Measurements from ENCODE around the gene ZNF217. TPM values are rescaled to one million over a fixed set of nuclear protein-coding genes. Genes with fewer than 3 reads are reported as not detected.

Gene ZNF217
- total and polyA plus RNA-seq, 2 of the 8 experiments (the other 6 are each of a cell fraction or from before 2014, with no cell fraction given): 15.3 to 87.9 TPM

- no peak overlapping the region for H3K23ac ChIP-seq (ENCODE audit: insufficient read length)
- no peaks in the 10 kb centered on the region for H4K20me1 ChIP-seq (replicated peaks in 1 of 2; ENCODE audit: control insufficient read depth in 1 of 2, insufficient read depth in 2 of 2, low read length in 2 of 2)
- no peak overlapping the region for H3K4ac ChIP-seq (replicated peaks; ENCODE audit: insufficient read length, low read depth, low read length)
- no peaks in the 10 kb centered on the region for H3K79me2 ChIP-seq (ENCODE audit: control insufficient read depth in 1 of 2, insufficient read depth in 2 of 2, low read length in 2 of 2)
- H3K79me1 ChIP-seq (ENCODE audit: low read depth, low read length): no peaks in the 10 kb centered on the region
- H2BK12ac ChIP-seq (ENCODE audit: low read depth, low read length): no peak overlapping the region
- H3K23me2 ChIP-seq (ENCODE audit: low read depth, low read length): no peaks in the 10 kb centered on the region; the same call in 1 of the 2 replicates
- H4K8ac ChIP-seq (ENCODE audit: extremely low read depth, insufficient read depth, low read length): no peak overlapping the region
- no peak overlapping the region for H3K27ac ChIP-seq (ENCODE audit: low read depth, low read length)
- H2BK20ac ChIP-seq (ENCODE audit: low read length): no peak overlapping the region
- WGBS, 2 experiments (ENCODE audit: extremely low coverage in 1 of 2, insufficient coverage in 1 of 2, insufficient read length in 1 of 2, insufficient replicate concordance in 2 of 2, low coverage in 1 of 2, low lambda C conversion rate in 2 of 2, missing lambda C conversion rate in 1 of 2): 88% methylated on average over 11 of the region's 11 CpGs; no CpG with 5 or more reads in 1 of the 2 experiments
- FAIRE-seq: no peak
- no peak overlapping the region for H3K4me2 ChIP-seq (ENCODE audit: insufficient read depth in 1 of 2, low read depth in 2 of 2, low read length in 2 of 2)
- CTCF ChIA-PET (ENCODE audit: partially characterized antibody): interaction anchor here (0.5 to 1.5 kb wide), 10 partner anchors 12 to 650 kb away, joined by 3 to 6 read pairs (median 4); no protein-coding TSS in a partner anchor
- POLR2A ChIA-PET (ENCODE audit: partially characterized antibody): no interaction called here
- no peak overlapping the region for H3K18ac ChIP-seq (ENCODE audit: extremely low read depth, low read length)
- no peak for DNase-seq (ENCODE audit: low read depth in 1 of 2, low spot score in 2 of 2)
- no peaks in the 10 kb centered on the region for H3K9me3 ChIP-seq (ENCODE audit: insufficient read depth in 2 of 2, low read depth in 1 of 2, low read length in 1 of 2)
- H3K27me3 ChIP-seq (replicated peaks in 1 of 4; ENCODE audit: control insufficient read depth in 3 of 4, extremely low read depth in 1 of 4, insufficient read depth in 3 of 4, low read length in 3 of 4): no peaks in the 10 kb centered on the region
- no peaks in the 10 kb centered on the region; a peak in 2 of 7 replicates for H3K4me1 ChIP-seq (replicated peaks in 1 of 4; ENCODE audit: control insufficient read depth in 3 of 4, insufficient read depth in 4 of 4, low read length in 3 of 4)
- no peak overlapping the region for H2BK120ac ChIP-seq (replicated peaks; ENCODE audit: low read depth, low read length)
- no peak overlapping the region for H2BK5ac ChIP-seq (ENCODE audit: low read depth, low read length)
- no peak overlapping the region for H3K4me3 ChIP-seq (ENCODE audit: extremely low read depth in 1 of 4, insufficient read depth in 2 of 4, low read depth in 3 of 4, low read length in 4 of 4)
- no peak overlapping the region for H4K91ac ChIP-seq (replicated peaks; ENCODE audit: insufficient read length, low read length)
- H3K36me3 ChIP-seq (ENCODE audit: control insufficient read depth in 2 of 4, insufficient read depth in 4 of 4, low read length in 3 of 4): no peaks in the 10 kb centered on the region
- no peak overlapping the region for H2AK5ac ChIP-seq (ENCODE audit: low read depth, low read length)
- H3K9ac ChIP-seq (replicated peaks in 1 of 4; ENCODE audit: extremely low read depth in 1 of 4, low read depth in 3 of 4, low read length in 3 of 4): no peak overlapping the region
- no peak overlapping the region for H3K56ac ChIP-seq (replicated peaks; ENCODE audit: insufficient read length, low read depth, low read length)
- H2BK15ac ChIP-seq (ENCODE audit: low read length): no peak overlapping the region
- no peak overlapping the region for H3K14ac ChIP-seq (ENCODE audit: insufficient read length)
- no peak overlapping the region for H4K5ac ChIP-seq (ENCODE audit: insufficient read length, low read depth, low read length)
- no peak overlapping the region for H2AFZ ChIP-seq (ENCODE audit: low read length)
- TF ChIP-seq TCF12 (IDR thresholded peaks at IDR 0.05; ENCODE audit: low read depth, low read length) (no peak), SIN3A (conservative IDR thresholded peaks at IDR 0.05 in 1 of 2, IDR thresholded peaks at IDR 0.05 in 1 of 2; ENCODE audit: low read depth in 1 of 2, low read length in 2 of 2) (no peak), SP1 (IDR thresholded peaks at IDR 0.05; ENCODE audit: low read depth, low read length) (no peak), RAD21 (IDR thresholded peaks at IDR 0.05 in 1 of 2, conservative IDR thresholded peaks at IDR 0.05 in 1 of 2; ENCODE audit: low read depth in 2 of 2, low read length in 2 of 2) (no peak), SIRT6 (IDR thresholded peaks at IDR 0.05; ENCODE audit: low read length) (no peak)
These were observed 43.1 kb downstream of the ZNF217 start for GRCh38 chr20:53550280-53551187.

Measured in H1 (cell line).